Measurements from ENCODE around the gene ADCY5.
A peak's percentile ranks its signal among the peaks of the same experiment; 100 is the strongest.
"Not testable (repeated sequence)": the region's sequence is repeated elsewhere in the genome, so short reads cannot be mapped to it uniquely, and the experiment has no call there.

Gene ADCY5

DNA sequence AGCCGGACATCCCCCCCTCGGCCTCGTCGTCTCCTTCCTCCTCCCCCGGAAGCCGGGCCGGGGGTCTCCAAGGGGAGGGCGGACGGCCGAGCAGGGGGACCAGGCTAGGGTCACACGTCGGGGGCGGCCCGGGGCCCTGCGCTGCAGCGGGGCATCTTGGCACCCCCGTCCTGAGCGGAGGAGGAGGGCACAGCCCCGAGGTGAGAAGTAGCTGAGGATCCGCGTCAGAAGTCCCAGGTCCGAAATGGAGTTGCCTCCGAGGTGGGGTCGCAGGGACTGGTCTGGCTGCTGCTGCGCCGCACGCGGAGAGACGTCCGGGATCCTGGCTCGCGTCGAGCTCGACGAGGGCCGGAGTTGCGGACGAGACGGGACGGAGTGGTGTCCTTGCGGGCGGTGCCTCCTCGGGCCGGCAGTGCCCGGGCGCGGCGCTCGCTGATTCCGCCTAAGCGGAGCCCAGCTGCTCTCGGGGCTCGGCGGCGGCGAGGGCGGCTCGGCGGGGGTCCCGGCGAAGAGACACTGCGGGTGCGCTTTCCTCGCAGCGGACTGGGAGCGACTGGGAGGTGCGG lies at the start of gene ADCY5:
Gene ADCY5 (minus strand): TSS at position 555 of the 566 bp plus-strand sequence. CDS start 545 bp downstream, at position 10.
- peak; percentile 4 for DNase-seq

GRCh38 chr3:123493912-123494311 lies 45.0 kb upstream of the ADCY5 start:
- no peak for DNase-seq

GRCh38 chr3:123491966-123492587 lies 43.2 kb upstream of the ADCY5 start:
- peak; percentile 30 for DNase-seq

DNA sequence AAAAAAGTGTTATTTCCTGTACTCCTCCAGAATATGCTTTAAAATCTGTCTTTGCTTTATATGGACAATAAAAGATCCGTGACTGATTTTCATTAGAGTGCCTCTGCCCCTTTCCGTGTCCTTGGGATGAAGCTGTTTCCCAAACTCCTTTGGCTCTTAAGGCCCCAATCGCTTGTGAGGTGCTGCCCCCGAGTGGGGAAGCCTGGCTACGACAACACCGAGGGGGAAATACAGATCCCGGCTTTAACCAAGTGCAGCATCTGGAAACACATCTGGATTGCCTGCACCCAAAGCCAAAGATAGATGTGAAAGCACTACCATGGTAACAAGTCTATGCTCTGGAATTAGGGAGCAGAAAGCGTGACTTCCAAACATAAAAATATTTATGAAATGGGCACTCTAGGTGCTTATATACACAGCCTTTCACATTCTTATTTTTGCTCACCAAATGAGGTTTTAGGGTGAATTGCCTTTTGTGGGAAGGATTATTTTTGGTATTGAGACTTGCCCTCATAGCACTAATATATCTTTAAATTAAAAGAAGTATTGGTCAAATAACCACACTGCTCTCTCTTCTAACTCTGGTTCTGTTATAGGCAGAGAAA lies 40.6 kb upstream of the ADCY5 start:
- peak; percentile 39 for DNase-seq

DNA sequence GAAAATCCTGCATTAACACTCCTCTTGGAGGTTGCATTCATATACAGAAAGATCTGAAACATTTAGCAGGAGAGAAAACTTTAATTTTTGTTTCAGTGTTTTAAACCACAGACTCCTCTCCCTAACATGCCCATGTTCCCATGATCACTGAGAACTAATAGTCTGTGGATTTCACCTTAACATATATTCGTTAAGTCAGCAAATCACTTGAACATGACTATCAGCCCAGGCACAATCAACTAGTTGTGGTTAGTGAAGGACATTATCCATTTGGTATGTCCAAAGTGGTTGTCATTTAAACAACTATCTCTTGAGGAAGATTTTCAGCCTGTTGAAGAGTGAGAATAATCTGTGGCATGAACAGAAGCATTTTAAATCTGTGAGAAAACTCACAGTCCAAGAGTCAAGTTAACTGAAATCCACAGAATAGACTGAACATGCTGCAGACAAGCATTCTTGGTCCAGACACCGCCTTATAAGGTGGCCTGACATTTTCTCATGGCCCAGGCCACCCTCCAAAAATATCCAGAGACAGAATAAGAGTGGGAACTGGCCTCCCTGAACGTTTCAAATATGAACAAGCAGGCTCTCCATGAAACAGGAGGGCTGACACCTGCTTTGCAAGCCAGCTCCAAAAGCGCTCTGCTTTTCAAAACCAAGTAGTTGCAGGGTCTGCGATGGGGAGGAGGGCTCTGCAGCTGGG lies 39.9 kb upstream of the ADCY5 start:
- DNase-seq, result no peak

DNA sequence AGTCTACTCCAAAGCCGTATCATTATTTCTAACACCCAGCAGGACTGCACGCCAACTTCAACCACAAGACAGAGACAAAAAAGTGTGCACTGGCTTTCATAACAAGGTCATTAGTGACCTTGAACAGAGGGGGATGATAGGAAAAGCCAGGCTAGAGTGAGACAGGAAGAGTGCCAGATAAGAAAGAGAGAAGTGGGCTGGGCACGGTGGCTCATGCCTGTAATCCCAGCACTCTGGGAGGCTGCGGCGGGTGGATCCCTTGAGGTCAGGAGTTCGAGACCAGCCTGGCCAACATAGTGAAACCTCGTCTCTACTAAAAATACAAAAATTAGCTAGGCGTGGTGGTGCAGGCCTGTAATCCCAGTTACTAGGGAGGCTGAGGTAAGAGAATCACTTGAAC lies 38.2 kb upstream of the ADCY5 start:
- not testable (repeated sequence) for DNase-seq

GRCh38 chr3:123486460-123486859 lies 37.6 kb upstream of the ADCY5 start:
- DNase-seq, result no peak

- no peak for DNase-seq
Measured at GRCh38 chr3:123485551-123485950, 36.7 kb upstream of the ADCY5 start.

- no peak for DNase-seq
Measured at GRCh38 chr3:123483146-123483545, 34.3 kb upstream of the ADCY5 start.

DNA sequence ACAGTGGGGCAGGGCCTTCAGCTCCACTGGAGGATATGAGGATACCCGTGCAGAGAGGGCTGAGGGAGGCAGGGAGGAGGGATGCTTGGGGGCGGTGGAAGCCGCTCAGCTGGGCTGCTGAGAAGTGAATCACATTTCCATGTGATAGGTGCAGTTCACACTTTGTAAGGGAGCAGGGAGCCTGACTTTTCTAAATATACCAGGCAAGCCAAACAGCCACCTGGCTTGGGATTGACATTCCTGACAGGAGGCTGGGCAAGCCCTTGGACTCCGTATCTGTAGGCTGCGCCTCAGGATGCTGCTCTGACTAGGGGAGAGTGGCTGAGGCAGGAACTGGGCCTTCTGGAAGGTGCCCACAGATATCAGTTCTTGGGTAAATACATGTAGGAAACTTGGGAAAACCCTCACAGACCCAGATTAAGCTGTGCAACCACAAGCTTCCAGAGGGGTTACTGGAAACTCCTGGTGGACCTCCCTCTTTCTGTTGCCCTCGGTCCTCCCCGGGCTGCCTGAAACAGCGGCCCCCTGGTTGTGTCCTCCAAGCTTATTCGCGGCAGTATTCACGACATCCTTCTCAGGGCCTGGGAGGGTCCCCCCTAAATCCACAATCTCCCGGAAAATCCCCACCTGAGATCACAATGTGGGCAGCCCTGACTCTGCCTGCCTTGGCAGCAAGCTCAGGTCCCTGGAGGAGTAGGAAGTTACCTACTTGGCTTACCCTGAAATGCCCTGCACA lies 33.0 kb upstream of the ADCY5 start:
- no peak for DNase-seq

DNA sequence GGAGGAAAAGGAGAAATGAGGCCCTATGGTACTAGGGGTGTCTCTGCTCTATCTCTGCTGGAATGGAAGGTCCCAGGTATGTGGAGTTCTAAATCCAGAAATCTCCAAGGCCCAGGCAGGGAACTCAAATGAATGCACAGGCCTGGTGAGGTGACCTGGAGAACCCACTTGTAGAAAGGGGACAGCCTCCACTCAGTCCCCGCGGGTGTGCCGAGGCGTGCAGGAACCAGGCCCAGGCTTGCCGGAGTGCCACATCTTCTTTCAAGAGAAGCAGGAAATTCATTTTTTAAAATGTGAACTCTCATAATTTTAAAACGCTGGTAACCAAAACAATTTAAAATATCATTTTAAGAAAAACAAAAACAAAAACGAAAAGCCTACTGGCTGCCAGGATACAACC lies 32.2 kb upstream of the ADCY5 start:
- DNase-seq, result no peak

- no peak for DNase-seq
Measured at GRCh38 chr3:123480428-123480827, 31.5 kb upstream of the ADCY5 start.

- no peak for DNase-seq
Measured at GRCh38 chr3:123479891-123480290, 31.0 kb upstream of the ADCY5 start.

DNA sequence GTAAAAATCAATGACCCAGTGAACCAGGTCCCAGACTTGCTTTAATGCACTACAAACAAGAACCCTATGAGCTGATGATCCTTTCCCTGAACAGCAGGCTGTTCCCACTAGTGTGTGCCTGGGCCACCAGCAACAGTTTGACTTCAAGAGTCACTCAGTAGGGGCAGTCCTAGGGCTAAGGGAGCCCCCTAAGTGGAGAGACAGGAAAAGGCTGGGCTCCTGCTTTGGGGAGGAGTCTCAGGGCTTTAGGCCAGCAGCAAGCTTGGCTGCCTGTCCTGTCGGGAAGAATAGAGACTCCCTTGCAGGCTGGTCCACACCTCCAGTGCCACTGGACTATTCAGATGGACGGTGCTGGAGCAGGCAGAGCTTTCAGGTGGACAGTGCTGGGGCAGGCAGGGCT lies 29.4 kb upstream of the ADCY5 start:
- no peak for DNase-seq

DNA sequence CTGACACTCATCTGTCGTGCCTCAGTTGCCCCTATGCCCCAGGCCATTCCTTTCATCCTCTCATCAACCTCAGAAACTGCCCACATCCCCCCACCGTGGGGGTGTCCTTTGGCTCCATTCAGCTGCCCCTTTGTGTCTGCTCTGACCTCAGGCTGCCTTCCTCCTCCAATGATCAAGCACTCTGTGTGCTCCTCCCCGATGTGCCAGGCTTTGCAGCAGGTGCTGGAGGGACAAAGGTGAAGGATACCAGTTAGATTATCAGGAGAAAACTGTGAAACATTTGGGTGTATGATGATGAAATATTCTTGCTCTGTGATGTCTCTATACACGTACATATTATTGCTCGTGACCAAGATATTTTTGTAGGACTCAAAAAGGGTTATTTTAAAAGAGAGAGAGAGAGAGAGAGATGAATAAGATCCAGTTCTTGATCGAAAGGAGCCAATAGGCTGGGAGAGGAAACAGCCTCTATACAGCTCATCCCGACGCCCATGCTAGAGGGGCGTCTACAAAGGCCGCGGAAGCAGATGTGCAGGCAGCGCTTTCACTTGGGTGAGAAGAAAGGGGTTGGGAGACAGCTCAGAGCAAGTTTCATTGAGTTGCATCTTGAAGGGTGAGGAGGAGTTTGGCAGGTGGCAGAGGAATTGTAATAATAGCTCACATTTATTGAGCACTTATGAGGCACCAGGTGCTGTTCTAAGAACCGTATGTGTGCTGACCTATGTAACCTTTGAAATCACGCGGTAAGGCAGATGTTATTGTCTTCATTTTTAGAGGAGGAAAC lies 28.3 kb upstream of the ADCY5 start:
- DNase-seq, result no peak

DNA sequence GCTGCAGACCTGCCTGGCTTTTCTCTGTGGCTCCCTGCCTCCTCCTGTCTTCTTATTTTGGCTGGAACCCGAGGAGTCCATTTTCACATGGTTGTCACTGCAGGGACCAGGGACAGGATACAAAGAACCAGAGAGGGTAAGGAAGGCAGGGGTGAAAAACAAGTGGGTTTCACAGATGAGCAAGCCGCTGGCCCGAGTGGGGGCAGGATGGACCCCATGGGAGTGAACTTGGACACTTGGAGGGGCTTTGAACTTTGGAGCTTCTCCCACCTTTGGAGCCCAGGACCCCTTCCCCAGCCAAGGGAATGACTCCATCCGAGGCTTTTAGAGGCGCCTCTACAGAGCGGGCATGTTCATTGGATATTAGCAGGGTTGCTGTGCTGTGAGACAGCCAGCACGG lies 26.9 kb upstream of the ADCY5 start:
- no peak for DNase-seq

DNA sequence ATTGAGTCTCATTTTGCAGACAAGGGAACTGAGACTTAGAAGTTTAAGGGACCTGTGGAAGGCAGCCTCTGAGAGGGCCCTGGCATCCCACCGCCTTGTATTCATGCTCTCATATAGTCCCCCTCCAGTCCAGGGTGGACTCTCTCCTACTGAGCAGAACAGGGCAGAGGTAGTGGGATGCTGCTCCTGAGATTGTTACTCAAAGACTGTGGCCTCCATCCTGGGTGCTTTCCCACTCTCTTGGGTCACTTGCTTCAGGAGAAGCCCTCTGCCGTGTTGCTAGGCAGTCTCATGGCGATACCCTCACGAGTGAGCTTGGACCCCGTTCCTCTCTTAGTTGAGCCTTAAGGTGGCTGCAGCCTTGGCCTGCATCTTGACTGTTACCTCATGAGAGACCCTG lies 22.2 kb upstream of the ADCY5 start:
- DNase-seq, result no peak

GRCh38 chr3:123469323-123469995 lies 20.6 kb upstream of the ADCY5 start:
- DNase-seq, result no peak

- DNase-seq, result no peak
Measured at GRCh38 chr3:123467046-123467445, 18.2 kb upstream of the ADCY5 start.

DNA sequence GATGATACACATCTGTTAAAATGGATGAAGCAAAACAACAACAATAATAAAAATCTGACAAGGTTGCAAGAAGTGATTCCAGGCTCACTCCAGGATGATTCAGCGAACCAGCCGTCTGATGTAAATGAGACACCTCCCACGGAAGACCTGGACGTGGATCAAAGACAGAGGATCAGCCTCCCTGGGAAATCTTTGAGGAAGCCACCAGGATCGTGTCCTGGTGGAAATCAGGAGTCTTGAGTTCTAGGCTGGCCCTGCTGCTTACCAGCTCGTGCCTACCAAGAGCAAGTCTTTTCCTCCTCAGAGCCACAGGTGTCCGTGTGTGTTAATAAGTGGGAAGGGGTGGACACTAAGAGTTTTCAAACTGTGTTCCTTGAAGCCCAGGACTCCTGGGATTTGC lies 15.3 kb upstream of the ADCY5 start:
- DNase-seq, result no peak

- DNase-seq, result no peak
Measured at GRCh38 chr3:123459862-123460261, 11.0 kb upstream of the ADCY5 start.

- DNase-seq, result no peak
Measured at GRCh38 chr3:123458255-123458654, 9.4 kb upstream of the ADCY5 start.

Data from CD4-positive, alpha-beta T cell treated with Interleukin-21 for 1 hour (primary cell).